WTC11 (cell line): ENCODE data around the gene HBG1. TPM values are rescaled to one million over a fixed set of nuclear protein-coding genes. Genes with fewer than 3 reads are reported as not detected.

Source experiments
- ATAC-seq: fragments of 200-7000 bp; cut with Tn5 transposase; 2 replicates; pipeline ENCODE4 v1.10.0; 2021; ENCODE audit warnings: mild to moderate bottlenecking, moderate library complexity
- CTCF ChIA-PET: fragments of 300-600 bp; sonication (Branson Sonifier 250); formaldehyde crosslinking; loops from one replicate; lab custom pipeline; 2021; ENCODE audit warnings: antibody characterized with exemption; lab: Charles Lee
- POLR2A ChIA-PET: fragments of 350-600 bp; sonication (Branson Sonifier 250); formaldehyde crosslinking; loops from one replicate; lab custom pipeline; 2021; ENCODE audit warnings: antibody characterized with exemption; lab: Charles Lee
- DNase-seq: peaks from one replicate; pipeline ENCODE4 v3.0.0; 2021; ENCODE audit warnings: low spot score
- H3K27ac Mint-ChIP-seq: 2 replicates; pipeline ENCODE4 v1.8.0; 2021; ENCODE audit warnings: mixed read lengths
- H3K27me3 Mint-ChIP-seq: 2 replicates; pipeline ENCODE4 v1.8.0; 2021; ENCODE audit warnings: low read depth, mild to moderate bottlenecking, moderate library complexity, mixed read lengths
- H3K36me3 Mint-ChIP-seq: 2 replicates; pipeline ENCODE4 v1.8.0; 2021; ENCODE audit warnings: mixed read lengths
- H3K4me1 Mint-ChIP-seq: 2 replicates; pipeline ENCODE4 v1.8.0; 2022; ENCODE audit warnings: mixed read lengths
- H3K4me3 Mint-ChIP-seq: 2 replicates; pipeline ENCODE4 v1.8.0; 2021; ENCODE audit warnings: mild to moderate bottlenecking, moderate library complexity, mixed read lengths
- H3K9me3 Mint-ChIP-seq: 2 replicates; pipeline ENCODE4 v1.8.0; 2021; ENCODE audit warnings: mixed read lengths
- CBFB ChIP-seq: sonication (generic); formaldehyde crosslinking; IDR thresholded peaks from 2 replicates; pipeline ENCODE4 v1.8.1; 2022; ENCODE audit warnings: mild to moderate bottlenecking, low read depth, missing genetic modification reagents
- CREM ChIP-seq: sonication (generic); formaldehyde crosslinking; IDR thresholded peaks from 2 replicates; pipeline ENCODE4 v1.8.1; 2022; ENCODE audit warnings: mild to moderate bottlenecking, missing genetic modification reagents, moderate library complexity
- E2F4 ChIP-seq: sonication (generic); formaldehyde crosslinking; IDR thresholded peaks from 2 replicates; pipeline ENCODE4 v1.8.1; 2022; ENCODE audit warnings: low read depth, mild to moderate bottlenecking, moderate library complexity, missing genetic modification reagents, borderline replicate concordance
- FOXJ3 ChIP-seq: sonication (generic); formaldehyde crosslinking; IDR thresholded peaks from 2 replicates; pipeline ENCODE4 v1.9.0; 2021; ENCODE audit warnings: missing genetic modification reagents, mild to moderate bottlenecking, borderline replicate concordance
- GABPB1 ChIP-seq: sonication (generic); formaldehyde crosslinking; IDR thresholded peaks from 2 replicates; pipeline ENCODE4 v1.8.1; 2023; ENCODE audit warnings: mild to moderate bottlenecking, missing genetic modification reagents
- GRHL2 ChIP-seq: fragments of 250-450 bp; sonication (Bioruptor Pico); IDR thresholded peaks from 2 replicates; pipeline ENCODE4 v1.8.0; 2022; ENCODE audit warnings: mild to moderate bottlenecking, moderate library complexity; ENCODE audit not compliant: insufficient replicate concordance, severe bottlenecking
- JAZF1 ChIP-seq: fragments of 250-450 bp; sonication (Bioruptor Pico); IDR thresholded peaks from 2 replicates; pipeline ENCODE4 v1.9.0; 2021; ENCODE audit warnings: moderate library complexity, mild to moderate bottlenecking, inconsistent platforms
- JUN ChIP-seq: sonication (generic); formaldehyde crosslinking; IDR thresholded peaks from 2 replicates; pipeline ENCODE4 v1.8.0; 2023; ENCODE audit warnings: mild to moderate bottlenecking, missing genetic modification reagents
- NR3C1 ChIP-seq: sonication (generic); formaldehyde crosslinking; conservative IDR thresholded peaks from 2 replicates; pipeline ENCODE4 v1.8.1; 2023; ENCODE audit warnings: low read depth, mild to moderate bottlenecking, missing genetic modification reagents
- PRRX2 ChIP-seq: fragments of 250-450 bp; sonication (Bioruptor Pico); IDR thresholded peaks from 2 replicates; pipeline ENCODE4 v1.8.0; 2021; ENCODE audit warnings: mild to moderate bottlenecking
- RORB ChIP-seq: fragments of 250-450 bp; sonication (Bioruptor Pico); IDR thresholded peaks from 2 replicates; pipeline ENCODE4 v1.9.0; 2021; ENCODE audit warnings: mild to moderate bottlenecking
- SMAD4 ChIP-seq: sonication (generic); formaldehyde crosslinking; IDR thresholded peaks from 2 replicates; pipeline ENCODE4 v1.8.0; 2022; ENCODE audit warnings: mild to moderate bottlenecking, missing genetic modification reagents
- STAT6 ChIP-seq: sonication (generic); formaldehyde crosslinking; conservative IDR thresholded peaks from 2 replicates; pipeline ENCODE4 v1.8.1; 2023; ENCODE audit warnings: mild to moderate bottlenecking, low read depth, missing genetic modification reagents, moderate library complexity
- ZNF232 ChIP-seq: sonication (generic); formaldehyde crosslinking; IDR thresholded peaks from 2 replicates; pipeline ENCODE4 v1.8.0; 2022; ENCODE audit warnings: mild to moderate bottlenecking, missing genetic modification reagents
- total RNA-seq: library from RNA; stranded (reverse); gene quantifications from 3 replicates; pipeline ENCODE4 v1.2.3, GENCODE V29; 2021
- TF ChIP-seq, protein P1 (sequence below): fragments of 250-450 bp; sonication (Bioruptor Pico); IDR thresholded peaks from 2 replicates; pipeline ENCODE4 v1.9.0; 2021; ENCODE audit warnings: mild to moderate bottlenecking
- TF ChIP-seq, protein P2 (sequence below): sonication (generic); formaldehyde crosslinking; IDR thresholded peaks from 2 replicates; pipeline ENCODE4 v1.8.1; 2022; ENCODE audit warnings: low read depth, missing genetic modification reagents, borderline replicate concordance
- TF ChIP-seq, protein P3 (sequence below): fragments of 250-450 bp; sonication (Bioruptor Pico); IDR thresholded peaks from 2 replicates; pipeline ENCODE4 v2.1.2; 2022; ENCODE audit warnings: mild to moderate bottlenecking, moderate library complexity

Gene HBG1
- total RNA-seq, 1 experiment from 2014 or later, result 3.4 TPM

GRCh38 chr11:5288108-5288905 lies 38.6 kb upstream of the HBG1 start (continued):
- TF ChIP-seq, protein P1, sequence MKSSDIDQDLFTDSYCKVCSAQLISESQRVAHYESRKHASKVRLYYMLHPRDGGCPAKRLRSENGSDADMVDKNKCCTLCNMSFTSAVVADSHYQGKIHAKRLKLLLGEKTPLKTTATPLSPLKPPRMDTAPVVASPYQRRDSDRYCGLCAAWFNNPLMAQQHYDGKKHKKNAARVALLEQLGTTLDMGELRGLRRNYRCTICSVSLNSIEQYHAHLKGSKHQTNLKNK (CRISPR knock-in tag), result no peak

DNA sequence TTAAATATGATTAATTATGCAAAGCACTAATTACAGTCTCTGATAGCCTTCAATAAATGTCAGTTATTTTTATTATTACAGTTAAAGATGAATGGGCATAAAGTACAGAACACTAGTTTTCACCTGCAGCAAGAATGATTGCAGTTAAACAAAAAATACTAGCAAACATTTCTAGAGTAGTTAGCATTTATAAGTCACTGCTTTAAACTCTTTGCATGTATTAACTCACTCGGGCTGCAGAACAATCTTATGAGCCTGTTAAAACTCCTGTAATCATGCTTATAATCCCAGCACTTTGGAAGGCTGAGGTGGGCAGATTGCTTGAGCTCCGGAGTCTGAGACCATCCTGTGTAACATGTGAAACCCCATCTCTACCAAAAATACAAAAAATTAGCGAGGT lies 37.2 kb upstream of the HBG1 start:
- POLR2A ChIA-PET, result no interaction called here
- no peak overlapping the region for H3K4me3 Mint-ChIP-seq
- no peaks in the 10 kb centered on the region; the same call in 1 of the 2 replicates for H3K9me3 Mint-ChIP-seq
- H3K36me3 Mint-ChIP-seq, result no peaks in the 10 kb centered on the region
- H3K27ac Mint-ChIP-seq, result no peak overlapping the region
- ATAC-seq, result no peak
- CTCF ChIA-PET, result no interaction called here
- TF ChIP-seq FOXJ3 (CRISPR knock-in tag), result no peak
- no peak for TF ChIP-seq GRHL2 (CRISPR knock-in tag)
- H3K27me3 Mint-ChIP-seq, result no peaks in the 10 kb centered on the region
- no peaks in the 10 kb centered on the region for H3K4me1 Mint-ChIP-seq
- DNase-seq, result no peak

GRCh38 chr11:5286351-5286750 lies 36.7 kb upstream of the HBG1 start:
- Mint-ChIP-seq H3K9me3 (no peaks in the 10 kb centered on the region; the same call in 1 of the 2 replicates), H3K4me1 (no peaks in the 10 kb centered on the region), H3K27me3 (no peaks in the 10 kb centered on the region), H3K27ac (no peak overlapping the region), H3K4me3 (no peak overlapping the region), H3K36me3 (no peaks in the 10 kb centered on the region)
- ChIA-PET CTCF (no interaction called here), POLR2A (no interaction called here)
- DNase-seq, result no peak
- no peak for ATAC-seq
- no peak for TF ChIP-seq CREM (CRISPR knock-in tag)
- no peak for TF ChIP-seq JAZF1
- no peak for TF ChIP-seq RORB (CRISPR knock-in tag)
- TF ChIP-seq, protein P2, sequence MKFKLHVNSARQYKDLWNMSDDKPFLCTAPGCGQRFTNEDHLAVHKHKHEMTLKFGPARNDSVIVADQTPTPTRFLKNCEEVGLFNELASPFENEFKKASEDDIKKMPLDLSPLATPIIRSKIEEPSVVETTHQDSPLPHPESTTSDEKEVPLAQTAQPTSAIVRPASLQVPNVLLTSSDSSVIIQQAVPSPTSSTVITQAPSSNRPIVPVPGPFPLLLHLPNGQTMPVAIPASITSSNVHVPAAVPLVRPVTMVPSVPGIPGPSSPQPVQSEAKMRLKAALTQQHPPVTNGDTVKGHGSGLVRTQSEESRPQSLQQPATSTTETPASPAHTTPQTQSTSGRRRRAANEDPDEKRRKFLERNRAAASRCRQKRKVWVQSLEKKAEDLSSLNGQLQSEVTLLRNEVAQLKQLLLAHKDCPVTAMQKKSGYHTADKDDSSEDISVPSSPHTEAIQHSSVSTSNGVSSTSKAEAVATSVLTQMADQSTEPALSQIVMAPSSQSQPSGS (CRISPR knock-in tag), result no peak
- no peak for TF ChIP-seq GABPB1 (CRISPR knock-in tag)
- TF ChIP-seq, protein P3, sequence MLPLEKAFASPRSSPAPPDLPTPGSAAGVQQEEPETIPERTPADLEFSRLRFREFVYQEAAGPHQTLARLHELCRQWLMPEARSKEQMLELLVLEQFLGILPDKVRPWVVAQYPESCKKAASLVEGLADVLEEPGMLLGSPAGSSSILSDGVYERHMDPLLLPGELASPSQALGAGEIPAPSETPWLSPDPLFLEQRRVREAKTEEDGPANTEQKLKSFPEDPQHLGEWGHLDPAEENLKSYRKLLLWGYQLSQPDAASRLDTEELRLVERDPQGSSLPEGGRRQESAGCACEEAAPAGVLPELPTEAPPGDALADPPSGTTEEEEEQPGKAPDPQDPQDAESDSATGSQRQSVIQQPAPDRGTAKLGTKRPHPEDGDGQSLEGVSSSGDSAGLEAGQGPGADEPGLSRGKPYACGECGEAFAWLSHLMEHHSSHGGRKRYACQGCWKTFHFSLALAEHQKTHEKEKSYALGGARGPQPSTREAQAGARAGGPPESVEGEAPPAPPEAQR (CRISPR knock-in tag), result no peak
- TF ChIP-seq JUN (CRISPR knock-in tag), result no peak
- TF ChIP-seq STAT6 (CRISPR knock-in tag), result no peak
- no peak for TF ChIP-seq CBFB
- TF ChIP-seq ZNF232 (CRISPR knock-in tag), result no peak
- no peak for TF ChIP-seq NR3C1
- TF ChIP-seq SMAD4 (CRISPR knock-in tag), result no peak
- TF ChIP-seq PRRX2 (CRISPR knock-in tag), result no peak
- no peak for TF ChIP-seq E2F4 (CRISPR knock-in tag)
